Uterus (tissue), 4 donors: ENCODE measurements around the gene TLX3. TPM values are rescaled to one million over a fixed set of nuclear protein-coding genes. Genes with fewer than 3 reads are reported as not detected.

ENCODE experiments used
- DNase-seq, 2 donors: peaks; one replicate each; pipeline ENCODE4 v3.0.0-alpha.2; 2019 to 2020
- H3K27ac ChIP-seq, 2 donors: fragments of 200-600 bp; sonication (generic); 1 replicate in 1 of 2; 2 replicates in 1 of 2; pipeline ENCODE4 v1.5.1; 2016 to 2018
- H3K27me3 ChIP-seq, 2 donors: fragments of 200-600 bp; sonication (generic); one replicate each; pipeline ENCODE4 v1.5.1; 2018 to 2019; ENCODE audit warnings: control low read depth in 1 of 2
- H3K36me3 ChIP-seq, 2 donors: fragments of 200-600 bp; sonication (generic); one replicate each; pipeline ENCODE4 v1.5.1; 2019; ENCODE audit warnings: control low read depth in 1 of 2
- H3K4me1 ChIP-seq, 2 donors: fragments of 200-600 bp; sonication (generic); one replicate each; pipeline ENCODE4 v1.5.1; 2018 to 2019; ENCODE audit warnings: control low read depth in 1 of 2
- H3K4me3 ChIP-seq, 2 donors: fragments of 200-600 bp; sonication (generic); 1 replicate in 1 of 2; 2 replicates in 1 of 2; pipeline ENCODE4 v1.5.1; 2018 to 2019; ENCODE audit warnings: mild to moderate bottlenecking in 1 of 2
- H3K9me3 ChIP-seq, 2 donors: fragments of 200-600 bp; sonication (generic); one replicate each; pipeline ENCODE4 v1.5.1; 2019; ENCODE audit warnings: control low read depth in 1 of 2
- CTCF ChIP-seq, 4 experiments: fragments of 200-600 bp in 2 of 4; fragments of 450-650 bp in 2 of 4; sonication (generic) in 2 of 4; IDR thresholded peaks; one replicate each; pipeline ENCODE4 v1.5.1; 2016 to 2019; ENCODE audit warnings: antibody characterized with exemption in 4 of 4, mild to moderate bottlenecking in 2 of 4, moderate library complexity in 1 of 4
- POLR2A ChIP-seq, 2 donors: fragments of 450-650 bp; IDR thresholded peaks; one replicate each; pipeline ENCODE4 v1.6.1; 2016; ENCODE audit warnings: antibody characterized with exemption in 2 of 2, mild to moderate bottlenecking in 1 of 2, moderate library complexity in 1 of 2
- intact Hi-C: fragments of 100-400 bp; cut with DNase I; formaldehyde crosslinking; loops from one replicate; pipeline ENCODE4 v1.15.1; 2023; ENCODE audit warnings: low total_unique reads
- total RNA-seq, 4 donors: library from RNA; depleted of rRNA in 3 of 4; stranded (reverse); fragments of >200 nt in 3 of 4; gene quantifications; one replicate each; pipeline versions ENCODE4 v1.1.0 to v1.2.4, GENCODE V29; 2014 to 2023
- donor health status: DM: yes; HTN: yes; CAD: no.

TLX3 gene
- total RNA-seq, 4 donors from 2014 or later = not detected

GRCh38 chr5:171309276-171310211 lies 496 bp downstream of the TLX3 start:
- Histone ChIP-seq H3K9me3 (no peaks in the 10 kb centered on the region), H3K27me3 (peaks cover 4 to 82% of the 10 kb centered on the region in 2 donors), H3K4me1 (peaks cover 0 to 19% of the 10 kb centered on the region in 2 donors), H3K27ac (no peak overlapping the region), H3K36me3 (no peaks in the 10 kb centered on the region), H3K4me3 (no peak overlapping the region)
- TF ChIP-seq POLR2A (IDR thresholded peaks at IDR 0.05) (no peak), CTCF (IDR thresholded peaks at IDR 0.05) (no peak)
- DNase-seq = no peak
- intact Hi-C loops = no loop called here

GRCh38 chr5:171310212-171310818 lies 1.3 kb downstream of the TLX3 start:
- TF ChIP-seq CTCF (IDR thresholded peaks at IDR 0.05) = no peak
- TF ChIP-seq POLR2A (IDR thresholded peaks at IDR 0.05) = no peak
- no peaks in the 10 kb centered on the region for H3K9me3 ChIP-seq
- peaks cover 4 to 85% of the 10 kb centered on the region in 2 donors for H3K27me3 ChIP-seq
- no peak overlapping the region for H3K27ac ChIP-seq
- no peak overlapping the region for H3K4me3 ChIP-seq
- DNase-seq = no peak
- peaks cover 0 to 21% of the 10 kb centered on the region in 2 donors for H3K4me1 ChIP-seq
- intact Hi-C loops = no loop called here
- no peaks in the 10 kb centered on the region for H3K36me3 ChIP-seq

GRCh38 chr5:171310819-171311321 lies 1.8 kb downstream of the TLX3 start:
- Histone ChIP-seq H3K27me3 (peaks cover 4 to 85% of the 10 kb centered on the region in 2 donors), H3K9me3 (no peaks in the 10 kb centered on the region), H3K27ac (no peak overlapping the region), H3K36me3 (no peaks in the 10 kb centered on the region), H3K4me1 (peaks cover 0 to 26% of the 10 kb centered on the region in 2 donors), H3K4me3 (no peak overlapping the region)
- TF ChIP-seq CTCF (IDR thresholded peaks at IDR 0.05) = no peak
- TF ChIP-seq POLR2A (IDR thresholded peaks at IDR 0.05) = no peak
- intact Hi-C loops = no loop called here
- no peak for DNase-seq

GRCh38 chr5:171311322-171312077 lies 2.5 kb downstream of the TLX3 start:
- Histone ChIP-seq H3K27ac (no peak overlapping the region), H3K4me3 (no peak overlapping the region), H3K4me1 (peaks cover 0 to 31% of the 10 kb centered on the region in 2 donors), H3K36me3 (no peaks in the 10 kb centered on the region), H3K27me3 (peaks cover 10 to 89% of the 10 kb centered on the region in 2 donors), H3K9me3 (no peaks in the 10 kb centered on the region)
- TF ChIP-seq POLR2A (IDR thresholded peaks at IDR 0.05) = no peak
- no peak for TF ChIP-seq CTCF (IDR thresholded peaks at IDR 0.05)
- intact Hi-C loops = no loop called here
- DNase-seq = no peak
